Measurements from ENCODE around the gene RASA3.

DNA sequence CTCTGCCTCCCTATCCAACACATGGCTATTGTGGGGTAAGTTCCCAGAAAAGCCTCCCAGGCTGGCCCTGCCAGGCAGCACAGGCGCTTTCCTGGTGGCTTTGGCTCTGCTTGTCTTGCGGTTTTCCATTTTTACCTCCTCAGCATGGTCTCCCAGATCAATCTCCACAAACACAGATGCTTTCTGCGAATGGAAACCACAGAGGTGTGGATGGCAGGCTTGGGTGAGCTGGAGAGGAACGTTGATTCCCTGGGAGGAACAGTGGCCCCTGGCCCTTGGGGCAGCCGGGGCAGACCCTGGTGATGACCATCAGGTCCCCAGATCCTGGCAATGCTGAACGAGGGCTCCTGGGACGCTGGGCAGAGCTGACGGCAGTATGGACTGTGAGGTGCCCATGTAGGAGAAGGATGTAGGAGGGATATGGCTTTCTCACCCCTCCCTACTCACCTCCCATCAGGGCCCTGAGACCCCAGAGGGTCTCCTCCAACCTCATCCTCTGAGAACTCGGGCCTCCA is 165.2 kb downstream of the RASA3 start:
- TF ChIP-seq, protein P1, sequence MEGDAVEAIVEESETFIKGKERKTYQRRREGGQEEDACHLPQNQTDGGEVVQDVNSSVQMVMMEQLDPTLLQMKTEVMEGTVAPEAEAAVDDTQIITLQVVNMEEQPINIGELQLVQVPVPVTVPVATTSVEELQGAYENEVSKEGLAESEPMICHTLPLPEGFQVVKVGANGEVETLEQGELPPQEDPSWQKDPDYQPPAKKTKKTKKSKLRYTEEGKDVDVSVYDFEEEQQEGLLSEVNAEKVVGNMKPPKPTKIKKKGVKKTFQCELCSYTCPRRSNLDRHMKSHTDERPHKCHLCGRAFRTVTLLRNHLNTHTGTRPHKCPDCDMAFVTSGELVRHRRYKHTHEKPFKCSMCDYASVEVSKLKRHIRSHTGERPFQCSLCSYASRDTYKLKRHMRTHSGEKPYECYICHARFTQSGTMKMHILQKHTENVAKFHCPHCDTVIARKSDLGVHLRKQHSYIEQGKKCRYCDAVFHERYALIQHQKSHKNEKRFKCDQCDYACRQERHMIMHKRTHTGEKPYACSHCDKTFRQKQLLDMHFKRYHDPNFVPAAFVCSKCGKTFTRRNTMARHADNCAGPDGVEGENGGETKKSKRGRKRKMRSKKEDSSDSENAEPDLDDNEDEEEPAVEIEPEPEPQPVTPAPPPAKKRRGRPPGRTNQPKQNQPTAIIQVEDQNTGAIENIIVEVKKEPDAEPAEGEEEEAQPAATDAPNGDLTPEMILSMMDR (IDR thresholded peaks at IDR 0.05; ENCODE audit: borderline replicate concordance, extremely low read depth, low read length, poor library complexity, severe bottlenecking) = no peak
- no peak for TF ChIP-seq EZH2 (IDR thresholded peaks at IDR 0.05; ENCODE audit: borderline replicate concordance, low read depth, low read length, severe bottlenecking)

All from DND-41 (cell line).